ENCODE measurements around the gene TUBGCP3. TPM values are rescaled to one million over a fixed set of nuclear protein-coding genes. Genes with fewer than 3 reads are reported as not detected.
"Not testable (repeated sequence)": the region's sequence is repeated elsewhere in the genome, so short reads cannot be mapped to it uniquely, and the experiment has no call there.

The TUBGCP3 gene
- total and polyA plus RNA-seq, 2 experiments from 2014 or later = 12.0 to 12.2 TPM

DNA sequence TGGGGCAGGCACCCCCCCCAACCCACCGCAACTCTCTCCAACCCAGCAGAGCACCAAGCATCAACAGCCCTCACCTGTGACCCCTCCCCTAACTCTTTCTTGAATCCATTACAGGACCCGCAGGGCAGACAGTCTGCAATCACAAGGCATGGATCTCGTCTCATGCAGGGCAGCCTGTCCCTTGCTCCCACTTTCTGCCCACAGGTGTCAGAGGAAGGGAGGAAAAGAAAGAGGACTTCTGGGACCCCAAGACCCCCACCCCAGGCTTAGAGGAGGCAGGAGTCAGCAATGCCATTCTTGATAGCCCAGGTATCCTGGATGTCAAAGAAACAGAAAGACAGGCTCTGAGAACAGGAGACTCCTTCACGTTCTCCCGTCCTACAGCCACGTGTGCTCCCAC, 47.4 kb upstream of the TUBGCP3 start:
- DNase-seq = no peak
- Histone ChIP-seq H3K4me2 (ENCODE audit: unreplicated experiment) (no peak overlapping the region), H3K4me3 (no peak overlapping the region), H3K4me1 (ENCODE audit: insufficient read depth) (no peaks in the 10 kb centered on the region), H3K27ac (no peak overlapping the region), H3K9me3 (ENCODE audit: low read depth) (no peaks in the 10 kb centered on the region), H4K20me1 (ENCODE audit: insufficient read depth) (no peaks in the 10 kb centered on the region), H3F3A (ENCODE audit: insufficient read depth) (no peaks in the 10 kb centered on the region), H2AFZ (no peak overlapping the region), H3K9me2 (ENCODE audit: insufficient read depth) (no peaks in the 10 kb centered on the region), H3K79me2 (ENCODE audit: insufficient read depth) (no peaks in the 10 kb centered on the region), H3K9ac (no peak overlapping the region), H3K36me3 (ENCODE audit: low read depth) (no peaks in the 10 kb centered on the region), H3K27me3 (replicated peaks; ENCODE audit: insufficient read depth) (peaks cover 54% of the 10 kb centered on the region)
- in situ Hi-C loops (cut with MboI) = loop anchor here (25.0 kb wide), 1 partner anchor 227 kb away; no protein-coding TSS in a partner anchor
- WGBS, 2 experiments (ENCODE audit: low coverage in 1 of 2, low lambda C conversion rate in 2 of 2, missing lambda C conversion rate in 2 of 2) = 30 to 34% methylated on average over 6 of the region's 6 CpGs
- no peak for TF ChIP-seq EZH2 (IDR thresholded peaks at IDR 0.05; ENCODE audit: insufficient read depth, poor library complexity, severe bottlenecking)
- no peak for TF ChIP-seq EZH2phosphoT487 (IDR thresholded peaks at IDR 0.05; ENCODE audit: insufficient read depth, low read depth)

DNA sequence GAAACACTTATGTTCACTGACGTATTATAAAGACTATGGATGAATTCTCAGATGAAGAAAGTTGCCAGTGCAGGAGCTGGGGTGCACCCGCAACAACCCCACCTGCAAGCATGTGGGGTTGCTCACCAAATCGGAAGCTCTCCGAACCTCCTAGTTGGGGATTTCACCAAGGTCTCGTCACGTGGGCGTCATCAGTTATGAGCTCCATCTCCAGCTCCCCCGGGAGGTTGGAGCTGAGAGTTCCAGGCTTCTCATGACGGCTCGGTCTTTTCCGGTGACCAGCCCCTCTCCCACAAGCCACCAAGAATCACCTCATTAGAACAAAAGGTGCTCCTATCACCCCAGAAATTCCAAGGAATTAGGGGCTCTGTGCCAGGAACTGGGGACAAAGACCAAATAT, 46.1 kb upstream of the TUBGCP3 start:
- 63% methylated on average over 11 of the region's 11 CpGs for WGBS, 2 experiments (ENCODE audit: low coverage in 1 of 2, low lambda C conversion rate in 2 of 2, missing lambda C conversion rate in 2 of 2)
- Histone ChIP-seq H3K4me1 (ENCODE audit: insufficient read depth) (no peaks in the 10 kb centered on the region), H3K36me3 (ENCODE audit: low read depth) (no peaks in the 10 kb centered on the region), H3K9me2 (ENCODE audit: insufficient read depth) (no peaks in the 10 kb centered on the region), H4K20me1 (ENCODE audit: insufficient read depth) (no peaks in the 10 kb centered on the region), H3K27ac (no peak overlapping the region), H3K4me2 (ENCODE audit: unreplicated experiment) (no peak overlapping the region), H2AFZ (no peak overlapping the region), H3F3A (ENCODE audit: insufficient read depth) (no peaks in the 10 kb centered on the region), H3K9ac (no peak overlapping the region), H3K4me3 (no peak overlapping the region), H3K9me3 (ENCODE audit: low read depth) (no peaks in the 10 kb centered on the region), H3K27me3 (replicated peaks; ENCODE audit: insufficient read depth) (peaks cover 45% of the 10 kb centered on the region), H3K79me2 (ENCODE audit: insufficient read depth) (no peaks in the 10 kb centered on the region)
- TF ChIP-seq EZH2 (IDR thresholded peaks at IDR 0.05; ENCODE audit: insufficient read depth, poor library complexity, severe bottlenecking) (no peak), EZH2phosphoT487 (IDR thresholded peaks at IDR 0.05; ENCODE audit: insufficient read depth, low read depth) (no peak)
- no peak for DNase-seq
- in situ Hi-C loops (cut with MboI) = loop anchor here (25.0 kb wide), 1 partner anchor 228 kb away; no protein-coding TSS in a partner anchor

DNA sequence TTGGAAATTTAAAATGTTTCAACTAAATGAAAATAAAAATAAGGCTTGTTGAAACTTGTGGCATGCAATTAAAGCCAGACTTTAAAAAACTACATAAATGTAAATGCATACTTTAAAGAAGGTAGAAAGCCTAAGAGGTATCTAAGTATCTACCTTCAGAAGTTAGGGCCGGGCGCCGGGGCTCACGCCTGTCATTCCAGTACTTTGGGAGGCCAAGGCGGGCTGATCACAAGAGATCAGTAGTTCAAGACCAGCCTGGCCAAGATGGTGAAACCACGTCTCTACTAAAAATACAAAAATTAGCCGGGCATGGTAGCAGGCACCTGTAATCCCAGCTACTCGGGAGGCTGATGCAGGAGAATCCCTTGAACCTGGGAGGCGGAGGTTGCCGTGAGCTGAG, 42.3 kb upstream of the TUBGCP3 start:
- H3K4me1 ChIP-seq (ENCODE audit: insufficient read depth); H3K36me3 ChIP-seq (ENCODE audit: low read depth); H3F3A ChIP-seq (ENCODE audit: insufficient read depth); H3K79me2 ChIP-seq (ENCODE audit: insufficient read depth); H4K20me1 ChIP-seq (ENCODE audit: insufficient read depth); H3K9me2 ChIP-seq (ENCODE audit: insufficient read depth); H3K9me3 ChIP-seq (ENCODE audit: low read depth); H3K9ac ChIP-seq; H3K4me2 ChIP-seq (ENCODE audit: unreplicated experiment); H3K27ac ChIP-seq; H2AFZ ChIP-seq; H3K4me3 ChIP-seq; DNase-seq: not testable (repeated sequence)
- in situ Hi-C loops (cut with MboI) = loop anchor here (25.0 kb wide), 1 partner anchor 232 kb away; no protein-coding TSS in a partner anchor
- H3K27me3 ChIP-seq (replicated peaks; ENCODE audit: insufficient read depth) = peaks cover 17% of the 10 kb centered on the region
- 66 to 70% methylated on average over 10 of the region's 10 CpGs for WGBS, 2 experiments (ENCODE audit: low coverage in 1 of 2, low lambda C conversion rate in 2 of 2, missing lambda C conversion rate in 2 of 2)

DNA sequence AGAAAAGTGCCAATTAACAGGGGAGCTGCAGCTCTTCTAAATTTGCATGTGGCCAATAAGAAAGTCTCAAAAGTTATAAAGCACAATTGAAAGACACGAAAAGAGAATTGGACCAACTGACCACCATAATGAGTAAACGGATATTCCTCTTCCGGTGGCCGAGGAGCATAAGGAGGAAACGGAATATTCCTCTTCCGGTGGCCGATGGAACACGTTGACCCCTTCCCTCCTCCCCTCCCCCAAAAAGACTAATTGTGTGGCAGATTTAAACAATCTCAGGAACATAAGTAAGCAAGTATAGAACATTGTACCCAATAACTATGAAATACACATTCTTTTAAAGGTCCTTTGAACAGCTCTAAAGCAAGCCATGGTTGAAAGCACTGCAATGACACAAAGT, 41.2 kb upstream of the TUBGCP3 start:
- H3K9me3 ChIP-seq (ENCODE audit: low read depth) = no peaks in the 10 kb centered on the region
- no peak for TF ChIP-seq EZH2phosphoT487 (IDR thresholded peaks at IDR 0.05; ENCODE audit: insufficient read depth, low read depth)
- no peak for TF ChIP-seq EZH2 (IDR thresholded peaks at IDR 0.05; ENCODE audit: insufficient read depth, poor library complexity, severe bottlenecking)
- no peak overlapping the region for H2AFZ ChIP-seq
- H3F3A ChIP-seq (ENCODE audit: insufficient read depth) = no peaks in the 10 kb centered on the region
- in situ Hi-C loops (cut with MboI) = loop anchor here (25.0 kb wide), 1 partner anchor 233 kb away; no protein-coding TSS in a partner anchor
- no peaks in the 10 kb centered on the region for H4K20me1 ChIP-seq (ENCODE audit: insufficient read depth)
- H3K4me2 ChIP-seq (ENCODE audit: unreplicated experiment) = no peak overlapping the region
- no peak overlapping the region for H3K4me3 ChIP-seq
- peaks cover 12% of the 10 kb centered on the region for H3K27me3 ChIP-seq (replicated peaks; ENCODE audit: insufficient read depth)
- H3K9ac ChIP-seq = no peak overlapping the region
- H3K9me2 ChIP-seq (ENCODE audit: insufficient read depth) = no peaks in the 10 kb centered on the region
- H3K4me1 ChIP-seq (ENCODE audit: insufficient read depth) = no peaks in the 10 kb centered on the region
- DNase-seq = no peak
- H3K79me2 ChIP-seq (ENCODE audit: insufficient read depth) = no peaks in the 10 kb centered on the region
- 48 to 57% methylated on average over 8 of the region's 8 CpGs for WGBS, 2 experiments (ENCODE audit: low coverage in 1 of 2, low lambda C conversion rate in 2 of 2, missing lambda C conversion rate in 2 of 2)
- no peak overlapping the region for H3K27ac ChIP-seq
- H3K36me3 ChIP-seq (ENCODE audit: low read depth) = no peaks in the 10 kb centered on the region

DNA sequence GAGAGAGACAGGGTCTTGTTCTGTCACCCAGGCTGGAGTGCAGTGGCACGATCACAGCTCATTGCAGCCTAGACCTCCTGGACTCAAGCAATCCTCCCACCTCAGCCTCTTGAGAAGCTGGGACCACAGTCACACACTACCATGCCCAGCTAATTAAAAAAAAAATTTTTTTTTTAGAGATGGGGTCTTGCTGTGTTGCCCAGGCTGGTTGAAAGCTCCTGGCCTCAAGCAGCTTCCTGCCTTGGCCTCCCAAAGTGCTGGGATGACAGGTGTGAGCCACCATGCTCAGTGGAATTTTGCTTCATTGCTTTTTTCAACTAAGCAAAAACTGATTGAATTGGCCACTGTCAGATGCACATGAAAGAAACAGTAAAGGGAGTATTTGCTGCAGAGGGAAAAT, 39.7 kb upstream of the TUBGCP3 start:
- not testable (repeated sequence) for H3K27me3 ChIP-seq (replicated peaks; ENCODE audit: insufficient read depth); DNase-seq; H2AFZ ChIP-seq; H3K4me3 ChIP-seq; H3K27ac ChIP-seq; H3K4me1 ChIP-seq (ENCODE audit: insufficient read depth); H3K79me2 ChIP-seq (ENCODE audit: insufficient read depth); H3K4me2 ChIP-seq (ENCODE audit: unreplicated experiment); H3K9me3 ChIP-seq (ENCODE audit: low read depth); H3K9me2 ChIP-seq (ENCODE audit: insufficient read depth); H4K20me1 ChIP-seq (ENCODE audit: insufficient read depth); H3K36me3 ChIP-seq (ENCODE audit: low read depth); H3K9ac ChIP-seq; H3F3A ChIP-seq (ENCODE audit: insufficient read depth)
- 73% methylated on average over 1 of the region's 1 CpG; no CpG with 5 or more reads in 1 of the 2 experiments for WGBS, 2 experiments (ENCODE audit: low coverage in 1 of 2, low lambda C conversion rate in 2 of 2, missing lambda C conversion rate in 2 of 2)
- in situ Hi-C loops (cut with MboI) = loop anchor here (25.0 kb wide), 1 partner anchor 235 kb away; no protein-coding TSS in a partner anchor
